HepG2 (cell line): ENCODE measurements around the gene DAB1. TPM values are rescaled to one million over a fixed set of nuclear protein-coding genes. Genes with fewer than 3 reads are reported as not detected.

Source experiments
- BATF2 ChIP-seq: sonication (generic); formaldehyde crosslinking; IDR thresholded peaks from 2 replicates; pipeline ENCODE4 v1.8.0; 2022; ENCODE audit warnings: mild to moderate bottlenecking, missing genetic modification reagents, moderate library complexity
- CEBPG ChIP-seq: IDR thresholded peaks from 2 replicates; pipeline ENCODE4 v1.6.1; 2016
- LRRFIP1 ChIP-seq: sonication (generic); formaldehyde crosslinking; conservative IDR thresholded peaks from 2 replicates; pipeline ENCODE4 v1.4.0; 2020; ENCODE audit warnings: missing genetic modification reagents
- MAX ChIP-seq: IDR thresholded peaks from 2 replicates; pipeline ENCODE4 v1.6.1; 2012; ENCODE audit warnings: inconsistent platforms
- MED8 ChIP-seq: sonication (generic); formaldehyde crosslinking; IDR thresholded peaks from 2 replicates; pipeline ENCODE4 v1.8.1; 2023; ENCODE audit warnings: mild to moderate bottlenecking, missing genetic modification reagents; ENCODE audit not compliant: insufficient replicate concordance
- PLRG1 ChIP-seq: fragments of 450-650 bp; conservative IDR thresholded peaks from 2 replicates; pipeline ENCODE4 v1.6.1; 2016
- PPARG ChIP-seq: conservative IDR thresholded peaks from 2 replicates; pipeline ENCODE4 v1.6.1; 2016; ENCODE audit warnings: missing biosample characterization, missing genetic modification reagents
- RFX5 ChIP-seq: IDR thresholded peaks from 2 replicates; pipeline ENCODE4 v1.6.1; 2011; ENCODE audit warnings: low read depth, low read length, improper control_type of control experiment
- RXRB ChIP-seq: IDR thresholded peaks from 2 replicates; pipeline ENCODE4 v1.6.1; 2016; ENCODE audit warnings: borderline replicate concordance, missing genetic modification reagents, missing compliant biosample characterization
- SRSF4 ChIP-seq: fragments of 200-400 bp; formaldehyde crosslinking; IDR thresholded peaks from one replicate; pipeline ENCODE4 v1.6.1; 2018; ENCODE audit warnings: mild to moderate bottlenecking, low read depth, low read length, moderate library complexity; ENCODE audit not compliant: poor library complexity, severe bottlenecking
- THAP7 ChIP-seq: sonication (generic); formaldehyde crosslinking; IDR thresholded peaks from 2 replicates; pipeline ENCODE4 v1.8.1; 2023; ENCODE audit warnings: mild to moderate bottlenecking, missing genetic modification reagents
- ZBTB1 ChIP-seq: sonication (generic); formaldehyde crosslinking; IDR thresholded peaks from 2 replicates; pipeline ENCODE4 v1.4.0; 2020; ENCODE audit warnings: missing genetic modification reagents, borderline replicate concordance
- ZBTB43 ChIP-seq: sonication (generic); formaldehyde crosslinking; conservative IDR thresholded peaks from 2 replicates; pipeline ENCODE4 v1.4.0; 2020; ENCODE audit warnings: missing genetic modification reagents
- ZBTB46 ChIP-seq: sonication (generic); formaldehyde crosslinking; IDR thresholded peaks from 2 replicates; pipeline ENCODE4 v1.4.0; 2020; ENCODE audit warnings: mild to moderate bottlenecking, missing genetic modification reagents, borderline replicate concordance
- ZC3H13 ChIP-seq: sonication (generic); formaldehyde crosslinking; IDR thresholded peaks from 2 replicates; pipeline ENCODE4 v1.8.1; 2023; ENCODE audit warnings: mild to moderate bottlenecking, missing genetic modification reagents, moderate library complexity
- ZFP36L1 ChIP-seq: sonication (generic); formaldehyde crosslinking; IDR thresholded peaks from 2 replicates; pipeline ENCODE4 v1.8.0; 2022; ENCODE audit warnings: mild to moderate bottlenecking, missing genetic modification reagents, moderate library complexity
- ZFYVE20 ChIP-seq: sonication (generic); formaldehyde crosslinking; IDR thresholded peaks from 2 replicates; pipeline ENCODE4 v1.8.0; 2023; ENCODE audit warnings: low read depth, mild to moderate bottlenecking, moderate library complexity, missing genetic modification reagents, borderline replicate concordance
- ZNF136 ChIP-seq: sonication (generic); formaldehyde crosslinking; IDR thresholded peaks from 2 replicates; pipeline ENCODE4 v1.8.1; 2022; ENCODE audit warnings: low read depth, mild to moderate bottlenecking, moderate library complexity, missing genetic modification reagents
- ZNF138 ChIP-seq: sonication (generic); formaldehyde crosslinking; IDR thresholded peaks from 2 replicates; pipeline ENCODE4 v1.5.0; 2020; ENCODE audit warnings: mild to moderate bottlenecking, low read depth, missing genetic modification reagents
- ZNF18 ChIP-seq: sonication (generic); formaldehyde crosslinking; IDR thresholded peaks from 2 replicates; pipeline ENCODE4 v1.8.0; 2022; ENCODE audit warnings: mild to moderate bottlenecking, missing genetic modification reagents; ENCODE audit not compliant: insufficient replicate concordance
- ZNF367 ChIP-seq: sonication (generic); formaldehyde crosslinking; IDR thresholded peaks from 2 replicates; pipeline ENCODE4 v1.4.0; 2020; ENCODE audit warnings: missing genetic modification reagents, borderline replicate concordance
- ZNF644 ChIP-seq: IDR thresholded peaks from 2 replicates; pipeline ENCODE4 v1.6.1; 2016; ENCODE audit warnings: low read depth
- polyA plus RNA-seq, 8 experiments: library from polyadenylated mRNA; depleted of rRNA in 3 of 8; stranded (reverse) in 7 of 8; unstranded in 1 of 8; fragments of >200 nt; fragmentation: Illumina TruSeq in 4 of 8; extraction: Trizol in 4 of 8; gene quantifications; 2 replicates each; pipeline versions ENCODE4 v1.2.1 to v1.2.3, GENCODE V29; 2011 to 2016; ENCODE audit warnings: low read depth in 4 of 8, missing spikeins in 1 of 8, mixed read lengths in 1 of 8; ENCODE audit not compliant: insufficient read depth in 1 of 8
- total RNA-seq, 5 experiments: library from RNA; depleted of rRNA; stranded (reverse); fragments of >200 nt; fragmentation: Illumina TruSeq; extraction: Trizol; gene quantifications; 2 replicates each; pipeline ENCODE4 v1.2.3, GENCODE V29; 2016; ENCODE audit warnings: low read depth in 1 of 5

The DAB1 gene
- total and polyA plus RNA-seq, 2 of the 13 experiments (the other 11 are each of a cell fraction or from before 2014, with no cell fraction given) = 0.04 to 0.13 TPM

- TF ChIP-seq ZFYVE20 (CRISPR knock-in tag) (no peak), ZNF138 (CRISPR knock-in tag) (no peak), LRRFIP1 (CRISPR knock-in tag) (no peak), ZNF18 (no peak), PPARG (no peak), RXRB (CRISPR knock-in tag) (no peak), PLRG1 (no peak), RFX5 (no peak), THAP7 (CRISPR knock-in tag) (no peak), ZC3H13 (CRISPR knock-in tag) (no peak), ZBTB43 (CRISPR knock-in tag) (no peak), ZFP36L1 (CRISPR knock-in tag) (no peak), ZBTB46 (CRISPR knock-in tag) (no peak), CEBPG (CRISPR knock-in tag) (peak; percentile 68), MED8 (CRISPR knock-in tag) (no peak), MAX (0 out of 2 replicates have a peak, but pooled peaks have one; percentile 47), ZNF367 (CRISPR knock-in tag) (no peak), BATF2 (CRISPR knock-in tag) (no peak), ZNF136 (CRISPR knock-in tag) (no peak), ZNF644 (CRISPR knock-in tag) (0 out of 2 replicates have a peak, but pooled peaks have one; percentile 44), SRSF4 (no peak), ZBTB1 (no peak)
Observed at GRCh38 chr1:57311006-57311405, 112.9 kb downstream of the DAB1 start (continued).
